Hepatocyte (in vitro differentiated cells): ENCODE data around the gene EXOSC7.

Source experiments
- EZH2 ChIP-seq: fragments of 200-600 bp; sonication (generic); IDR thresholded peaks from 2 replicates; pipeline ENCODE4 v1.6.1; 2016; ENCODE audit warnings: antibody characterized with exemption, mild to moderate bottlenecking, borderline replicate concordance
- EZH2phosphoT487 ChIP-seq: fragments of 200-600 bp; sonication (generic); IDR thresholded peaks from one replicate; pipeline ENCODE4 v1.6.1; 2018; ENCODE audit warnings: antibody characterized with exemption, mild to moderate bottlenecking, low read depth, moderate library complexity; ENCODE audit not compliant: unreplicated experiment, severe bottlenecking
- TF ChIP-seq, protein P1 (sequence below): fragments of 200-600 bp; sonication (generic); IDR thresholded peaks from 2 replicates; pipeline ENCODE4 v1.5.1; 2016; ENCODE audit warnings: antibody characterized with exemption, mild to moderate bottlenecking; ENCODE audit not compliant: poor library complexity

DNA sequence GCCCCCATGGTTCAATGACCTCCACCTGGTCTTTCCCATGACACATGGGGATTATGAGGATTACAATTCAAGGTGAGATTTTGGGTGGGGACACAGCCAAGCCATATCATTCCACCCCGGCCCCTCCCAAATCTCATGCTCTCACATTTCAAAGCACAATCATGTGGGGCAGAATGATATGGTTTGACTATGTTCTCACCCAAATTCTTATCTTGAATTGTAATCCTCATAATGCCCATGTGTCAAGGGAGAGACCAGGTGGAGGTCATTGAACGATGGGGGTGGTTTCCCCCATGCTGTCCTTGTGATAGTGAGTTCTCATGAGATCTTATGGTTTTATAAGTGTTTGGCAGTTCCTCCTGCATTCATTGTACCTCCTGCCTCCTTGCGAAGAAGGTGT lies 47.6 kb downstream of the EXOSC7 start:
- TF ChIP-seq, protein P1, sequence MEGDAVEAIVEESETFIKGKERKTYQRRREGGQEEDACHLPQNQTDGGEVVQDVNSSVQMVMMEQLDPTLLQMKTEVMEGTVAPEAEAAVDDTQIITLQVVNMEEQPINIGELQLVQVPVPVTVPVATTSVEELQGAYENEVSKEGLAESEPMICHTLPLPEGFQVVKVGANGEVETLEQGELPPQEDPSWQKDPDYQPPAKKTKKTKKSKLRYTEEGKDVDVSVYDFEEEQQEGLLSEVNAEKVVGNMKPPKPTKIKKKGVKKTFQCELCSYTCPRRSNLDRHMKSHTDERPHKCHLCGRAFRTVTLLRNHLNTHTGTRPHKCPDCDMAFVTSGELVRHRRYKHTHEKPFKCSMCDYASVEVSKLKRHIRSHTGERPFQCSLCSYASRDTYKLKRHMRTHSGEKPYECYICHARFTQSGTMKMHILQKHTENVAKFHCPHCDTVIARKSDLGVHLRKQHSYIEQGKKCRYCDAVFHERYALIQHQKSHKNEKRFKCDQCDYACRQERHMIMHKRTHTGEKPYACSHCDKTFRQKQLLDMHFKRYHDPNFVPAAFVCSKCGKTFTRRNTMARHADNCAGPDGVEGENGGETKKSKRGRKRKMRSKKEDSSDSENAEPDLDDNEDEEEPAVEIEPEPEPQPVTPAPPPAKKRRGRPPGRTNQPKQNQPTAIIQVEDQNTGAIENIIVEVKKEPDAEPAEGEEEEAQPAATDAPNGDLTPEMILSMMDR, result no peak
- TF ChIP-seq EZH2, result no peak
- no peak for TF ChIP-seq EZH2phosphoT487
